Measurements from ENCODE around the gene CYLC2. TPM values are rescaled to one million over a fixed set of nuclear protein-coding genes. Genes with fewer than 3 reads are reported as not detected.

Gene CYLC2, protein sequence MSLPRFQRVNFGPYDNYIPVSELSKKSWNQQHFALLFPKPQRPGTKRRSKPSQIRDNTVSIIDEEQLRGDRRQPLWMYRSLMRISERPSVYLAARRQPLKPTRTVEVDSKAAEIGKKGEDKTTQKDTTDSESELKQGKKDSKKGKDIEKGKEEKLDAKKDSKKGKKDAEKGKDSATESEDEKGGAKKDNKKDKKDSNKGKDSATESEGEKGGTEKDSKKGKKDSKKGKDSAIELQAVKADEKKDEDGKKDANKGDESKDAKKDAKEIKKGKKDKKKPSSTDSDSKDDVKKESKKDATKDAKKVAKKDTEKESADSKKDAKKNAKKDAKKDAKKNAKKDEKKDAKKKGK
- total RNA-seq (2013), result not detected
- polyA plus RNA-seq (not detected), polyA minus RNA-seq (not detected in 2 replicates), total RNA-seq (0 to 0.58 (median 0) reads per million in 11 experiments)

- no peaks in the 10 kb centered on the region for H3K27me3 ChIP-seq (ENCODE audit: control insufficient read depth in 2 of 2, insufficient read depth in 2 of 2, low read length in 2 of 2)
- Mint-ChIP-seq H3K27ac (no peak within 1 kb of the TSS), H3K36me3 (no peaks in the 10 kb centered on the region), H3K4me1 (no peaks in the 10 kb centered on the region), H3K9me3 (no peaks in the 10 kb centered on the region), H3K4me3 (no peak within 1 kb of the TSS), H3K27me3 (ENCODE audit: low read depth in 3 of 3) (no peaks in the 10 kb centered on the region)
- intact Hi-C loops (cut with micrococcal nuclease), result no loop called here
- no peaks in the 10 kb centered on the region for H3K36me3 ChIP-seq (replicated peaks in 1 of 2; ENCODE audit: control insufficient read depth in 1 of 2, insufficient read depth in 2 of 2, low read length in 2 of 2)
- H3K4me2 ChIP-seq (replicated peaks; ENCODE audit: extremely low read depth, low read length, poor library complexity, severe bottlenecking), result no peak within 1 kb of the TSS
- H3K9me3 ChIP-seq (replicated peaks in 1 of 2; ENCODE audit: control insufficient read depth in 1 of 2, insufficient read depth in 1 of 2, low read length in 2 of 2), result no peaks in the 10 kb centered on the region
- no peak for TF ChIP-seq CTCF (IDR thresholded peaks at IDR 0.05)
- H3K4me3 ChIP-seq (replicated peaks in 1 of 3; ENCODE audit: low read depth in 2 of 3, low read length in 3 of 3), result no peak within 1 kb of the TSS
- H4K20me1 ChIP-seq (ENCODE audit: insufficient read depth, low read length), result no peaks in the 10 kb centered on the region
- no peaks in the 10 kb centered on the region for H3K79me2 ChIP-seq (ENCODE audit: insufficient read depth, low read length)
- no peak within 1 kb of the TSS for H3K9ac ChIP-seq (ENCODE audit: insufficient read depth, low read length, poor library complexity, severe bottlenecking)
- no peak within 1 kb of the TSS for H3K27ac ChIP-seq (ENCODE audit: low read depth in 1 of 2, low read length in 2 of 2)
- no peak for DNase-seq
- H2AFZ ChIP-seq (ENCODE audit: insufficient read depth, low read depth, low read length, poor library complexity, severe bottlenecking), result no peak within 1 kb of the TSS
- no peaks in the 10 kb centered on the region for H3K4me1 ChIP-seq (ENCODE audit: control insufficient read depth in 1 of 2, insufficient read depth in 2 of 2, low read length in 2 of 2)
Measured at GRCh38 chr9:102995033-102995432, at the start of gene CYLC2. TSS of gene CYLC2 (plus strand) at chr9:102995333. CDS start at chr9:102995381, 48 bp downstream.

- H4K20me1 ChIP-seq (ENCODE audit: insufficient read depth, low read length), result no peaks in the 10 kb centered on the region
- H3K9me3 Mint-ChIP-seq, result peaks cover 0 to 2% (median 0%) of the 10 kb centered on the region in 7 donors
- no peak for TF ChIP-seq CTCF (IDR thresholded peaks at IDR 0.05)
- no peaks in the 10 kb centered on the region for H3K36me3 ChIP-seq (replicated peaks in 1 of 2; ENCODE audit: control insufficient read depth in 1 of 2, insufficient read depth in 2 of 2, low read length in 2 of 2)
- no peaks in the 10 kb centered on the region for H3K79me2 ChIP-seq (ENCODE audit: insufficient read depth, low read length)
- no peak for DNase-seq
- intact Hi-C loops (cut with micrococcal nuclease), result no loop called here
- no peak overlapping the region for H3K27ac Mint-ChIP-seq
- H3K9me3 ChIP-seq (replicated peaks in 1 of 2; ENCODE audit: control insufficient read depth in 1 of 2, insufficient read depth in 1 of 2, low read length in 2 of 2), result peaks cover 2 to 5% of the 10 kb centered on the region in 2 donors
- no peak overlapping the region for H3K27ac ChIP-seq (ENCODE audit: low read depth in 1 of 2, low read length in 2 of 2)
- H3K4me1 ChIP-seq (ENCODE audit: control insufficient read depth in 1 of 2, insufficient read depth in 2 of 2, low read length in 2 of 2), result no peaks in the 10 kb centered on the region
- no peaks in the 10 kb centered on the region for H3K27me3 ChIP-seq (ENCODE audit: control insufficient read depth in 2 of 2, insufficient read depth in 2 of 2, low read length in 2 of 2)
- 78% methylated on average over 1 of the region's 2 CpGs for WGBS (ENCODE audit: insufficient coverage)
- no peak overlapping the region for H3K4me3 ChIP-seq (replicated peaks in 1 of 3; ENCODE audit: low read depth in 2 of 3, low read length in 3 of 3)
- H3K4me3 Mint-ChIP-seq, result no peak overlapping the region
- no peak overlapping the region for H2AFZ ChIP-seq (ENCODE audit: insufficient read depth, low read depth, low read length, poor library complexity, severe bottlenecking)
- H3K4me2 ChIP-seq (replicated peaks; ENCODE audit: extremely low read depth, low read length, poor library complexity, severe bottlenecking), result no peak overlapping the region
- no peaks in the 10 kb centered on the region for H3K36me3 Mint-ChIP-seq
- no peaks in the 10 kb centered on the region for H3K27me3 Mint-ChIP-seq (ENCODE audit: low read depth in 3 of 3)
- no peak overlapping the region for H3K9ac ChIP-seq (ENCODE audit: insufficient read depth, low read length, poor library complexity, severe bottlenecking)
- no peaks in the 10 kb centered on the region for H3K4me1 Mint-ChIP-seq
Measured at GRCh38 chr9:102950346-102950745, 44.8 kb upstream of the CYLC2 start.

Data from CD14-positive monocyte (primary cell).